K562 (cell line): ENCODE data around the gene PPP1CC.

Source experiments
- ATF1 ChIP-seq, 2 experiments: fragments of 450-650 bp in 1 of 2; IDR thresholded peaks; 2 replicates each; pipeline ENCODE4 v1.6.1; 2016; ENCODE audit warnings: missing compliant biosample characterization in 1 of 2, missing genetic modification characterization in 1 of 2
- DDX20 ChIP-seq: fragments of 450-650 bp; IDR thresholded peaks from 2 replicates; pipeline ENCODE4 v1.6.1; 2016; ENCODE audit warnings: missing genetic modification characterization, low read depth, mild to moderate bottlenecking, missing compliant biosample characterization, moderate library complexity
- E2F1 ChIP-seq: sonication (generic); formaldehyde crosslinking; IDR thresholded peaks from 2 replicates; pipeline ENCODE4 v1.8.1; 2023; ENCODE audit warnings: mild to moderate bottlenecking, missing genetic modification reagents, moderate library complexity
- FOS ChIP-seq: IDR thresholded peaks from 3 replicates; pipeline ENCODE4 v1.6.1; 2011; ENCODE audit not compliant: insufficient read length; ENCODE audit errors: extremely low read depth
- JUN ChIP-seq, 2 experiments: sonication (generic) in 1 of 2; formaldehyde crosslinking in 1 of 2; IDR thresholded peaks; 2 replicates each; pipeline versions ENCODE4 v1.6.1 to v1.8.0; 2012 to 2022; ENCODE audit warnings: borderline replicate concordance in 2 of 2, mild to moderate bottlenecking in 2 of 2, improper control_type of control experiment in 1 of 2, low read depth in 1 of 2, low read length in 1 of 2, missing genetic modification reagents in 1 of 2
- KLF6 ChIP-seq: fragments of 250-450 bp; sonication (Bioruptor Pico); IDR thresholded peaks from 2 replicates; pipeline ENCODE4 v1.4.0; 2020; ENCODE audit warnings: mild to moderate bottlenecking, moderate library complexity, borderline replicate concordance
- PHTF2 ChIP-seq: fragments of 250-450 bp; sonication (Bioruptor Pico); IDR thresholded peaks from 2 replicates; pipeline ENCODE4 v1.5.0; 2021; ENCODE audit warnings: mild to moderate bottlenecking
- TCF3 ChIP-seq: sonication (generic); formaldehyde crosslinking; IDR thresholded peaks from 2 replicates; pipeline ENCODE4 v1.4.0; 2020; ENCODE audit warnings: mild to moderate bottlenecking, missing genetic modification reagents
- TOE1 ChIP-seq, 2 experiments: fragments of 450-650 bp in 1 of 2; sonication (generic) in 1 of 2; formaldehyde crosslinking in 1 of 2; IDR thresholded peaks; 2 replicates each; pipeline versions ENCODE4 v1.7.1 to v1.8.0; 2016 to 2022; ENCODE audit warnings: borderline replicate concordance in 2 of 2, mild to moderate bottlenecking in 2 of 2, antibody characterized with exemption in 1 of 2, inconsistent platforms in 1 of 2, low read depth in 1 of 2, missing genetic modification reagents in 1 of 2, moderate library complexity in 1 of 2
- TF ChIP-seq, protein P1 (sequence below), 3 experiments: IDR thresholded peaks in 2 of 3; conservative IDR thresholded peaks in 1 of 3; 2 replicates each; pipeline ENCODE4 v1.5.1; 2011 to 2012; ENCODE audit warnings: low read length in 3 of 3, mild to moderate bottlenecking in 3 of 3, control low read depth in 2 of 3, improper control_type of control experiment in 1 of 3, inconsistent platforms in 1 of 3, low read depth in 1 of 3, mixed read lengths in 1 of 3, moderate library complexity in 1 of 3; ENCODE audit not compliant: insufficient read depth in 2 of 3

DNA sequence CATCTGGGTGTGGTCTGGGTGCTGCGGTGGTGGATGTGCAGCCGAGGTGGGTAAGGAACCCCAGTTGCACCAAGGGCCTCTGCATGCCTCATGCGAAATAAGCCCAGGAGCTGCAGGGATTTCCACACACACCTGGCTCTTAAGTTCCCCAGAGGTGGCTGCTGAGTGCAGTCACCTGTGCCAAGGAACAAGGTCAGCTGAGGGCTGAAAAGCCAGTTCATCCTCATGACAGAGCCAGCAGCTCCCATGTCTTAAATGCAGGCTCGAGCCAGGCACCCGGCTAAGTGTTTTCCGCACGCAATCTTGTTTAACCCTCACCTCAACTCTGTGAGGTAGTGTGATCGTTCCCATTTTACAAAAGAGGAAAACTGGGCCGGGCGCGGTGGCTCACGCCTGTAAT is 63.5 kb downstream of the PPP1CC start:
- no peak for TF ChIP-seq TOE1 (IDR thresholded peaks at IDR 0.05; ENCODE audit: borderline replicate concordance)
- no peak for TF ChIP-seq TOE1 (CRISPR knock-in tag; IDR thresholded peaks at IDR 0.05; ENCODE audit: borderline replicate concordance, low read depth)
- TF ChIP-seq, protein P1, sequence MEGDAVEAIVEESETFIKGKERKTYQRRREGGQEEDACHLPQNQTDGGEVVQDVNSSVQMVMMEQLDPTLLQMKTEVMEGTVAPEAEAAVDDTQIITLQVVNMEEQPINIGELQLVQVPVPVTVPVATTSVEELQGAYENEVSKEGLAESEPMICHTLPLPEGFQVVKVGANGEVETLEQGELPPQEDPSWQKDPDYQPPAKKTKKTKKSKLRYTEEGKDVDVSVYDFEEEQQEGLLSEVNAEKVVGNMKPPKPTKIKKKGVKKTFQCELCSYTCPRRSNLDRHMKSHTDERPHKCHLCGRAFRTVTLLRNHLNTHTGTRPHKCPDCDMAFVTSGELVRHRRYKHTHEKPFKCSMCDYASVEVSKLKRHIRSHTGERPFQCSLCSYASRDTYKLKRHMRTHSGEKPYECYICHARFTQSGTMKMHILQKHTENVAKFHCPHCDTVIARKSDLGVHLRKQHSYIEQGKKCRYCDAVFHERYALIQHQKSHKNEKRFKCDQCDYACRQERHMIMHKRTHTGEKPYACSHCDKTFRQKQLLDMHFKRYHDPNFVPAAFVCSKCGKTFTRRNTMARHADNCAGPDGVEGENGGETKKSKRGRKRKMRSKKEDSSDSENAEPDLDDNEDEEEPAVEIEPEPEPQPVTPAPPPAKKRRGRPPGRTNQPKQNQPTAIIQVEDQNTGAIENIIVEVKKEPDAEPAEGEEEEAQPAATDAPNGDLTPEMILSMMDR (IDR thresholded peaks at IDR 0.05 in 2 of 3, conservative IDR thresholded peaks at IDR 0.05 in 1 of 3; ENCODE audit: insufficient read depth in 2 of 3, low read depth in 1 of 3, low read length in 3 of 3) = no peak
- TF ChIP-seq PHTF2 = no peak
- TF ChIP-seq KLF6 (CRISPR knock-in tag) = no peak
- no peak for TF ChIP-seq JUN (IDR thresholded peaks at IDR 0.05; ENCODE audit: borderline replicate concordance, low read depth, low read length)
- no peak for TF ChIP-seq JUN (CRISPR knock-in tag; IDR thresholded peaks at IDR 0.05; ENCODE audit: borderline replicate concordance)
- no peak for TF ChIP-seq E2F1
- TF ChIP-seq TCF3 (CRISPR knock-in tag) = no peak
- no peak for TF ChIP-seq DDX20 (tag)
- TF ChIP-seq ATF1 (CRISPR knock-in tag; IDR thresholded peaks at IDR 0.05) = no peak
- no peak for TF ChIP-seq ATF1 (tag; IDR thresholded peaks at IDR 0.05)
- TF ChIP-seq FOS = no peak
